ENCODE results near the gene RXRA.

DNA sequence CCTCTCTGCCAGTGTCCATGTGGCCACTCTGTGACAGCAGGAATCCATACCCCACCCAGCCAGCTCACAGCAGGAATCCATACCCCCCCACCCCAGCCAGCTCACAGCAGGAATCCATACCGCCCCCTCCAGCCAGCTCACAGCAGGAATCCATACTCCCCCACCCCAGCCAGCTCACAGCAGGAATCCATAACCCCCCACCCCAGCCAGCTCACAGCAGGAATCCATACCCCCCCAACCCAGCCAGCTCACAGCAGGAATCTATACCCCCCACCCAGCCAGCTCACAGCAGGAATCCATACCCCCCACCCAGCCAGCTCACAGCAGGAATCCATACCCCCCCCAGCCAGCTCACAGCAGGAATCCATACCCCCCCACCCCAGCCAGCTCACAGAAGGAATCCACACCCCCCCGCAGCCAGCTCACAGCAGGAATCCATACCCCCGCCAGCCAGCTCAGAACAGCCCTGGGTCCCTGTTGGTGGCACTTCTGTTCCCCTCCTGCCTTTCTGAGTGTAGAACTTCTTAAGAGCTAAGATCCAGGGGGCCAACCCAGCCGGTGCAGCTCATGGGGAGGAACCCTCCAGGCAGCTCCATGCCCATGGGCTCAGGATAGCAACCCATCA, 8.4 kb upstream of the RXRA start:
- no peak for TF ChIP-seq POLR2A (IDR thresholded peaks at IDR 0.05)
- no peak for TF ChIP-seq POLR2AphosphoS5 (IDR thresholded peaks at IDR 0.05)
- TF ChIP-seq EP300 (IDR thresholded peaks at IDR 0.05) = no peak

Data from upper lobe of left lung (tissue), 4 donors.